BJ (cell line): Measurements from ENCODE around the gene SPATA18. TPM values are rescaled to one million over a fixed set of nuclear protein-coding genes. Genes with fewer than 3 reads are reported as not detected.
"Not testable (repeated sequence)": the region's sequence is repeated elsewhere in the genome, so short reads cannot be mapped to it uniquely, and the experiment has no call there.

Source experiments
- CTCF ChIA-PET: fragments of 350-600 bp; formaldehyde crosslinking; extraction: SDS; loops from one replicate; lab custom pipeline; 2021; ENCODE audit warnings: antibody characterized with exemption, inconsistent platforms; lab: Yijun Ruan, JAX
- POLR2A ChIA-PET: fragments of 300-600 bp; sonication (Branson Sonifier 250); formaldehyde crosslinking; extraction: SDS; loops from one replicate; lab custom pipeline; 2021; ENCODE audit warnings: antibody characterized with exemption; lab: Charles Lee
- DNase-seq: peaks from one replicate; pipeline ENCODE4 v3.0.0-alpha.2; 2011; ENCODE audit warnings: low read depth
- H3K27me3 ChIP-seq: 2 replicates; pipeline ENCODE4 v1.6.0; 2011; ENCODE audit warnings: low read length; ENCODE audit not compliant: control insufficient read depth, insufficient read depth
- H3K36me3 ChIP-seq: 2 replicates; pipeline ENCODE4 v1.5.1; 2011; ENCODE audit warnings: low read length; ENCODE audit not compliant: control insufficient read depth, insufficient read depth
- H3K4me3 ChIP-seq: 2 replicates; pipeline ENCODE4 v1.5.1; 2011; ENCODE audit warnings: low read depth, mild to moderate bottlenecking, control low read depth, low read length
- CTCF ChIP-seq: IDR thresholded peaks from 2 replicates; pipeline ENCODE4 v1.5.1; 2011; ENCODE audit warnings: low read depth, mild to moderate bottlenecking, control low read depth, inconsistent platforms, low read length, moderate library complexity; ENCODE audit not compliant: insufficient read depth
- polyA plus RNA-seq: library from polyadenylated mRNA; depleted of rRNA; stranded (reverse); fragments of >200 nt; gene quantifications from 2 replicates; pipeline ENCODE4 v1.2.3, GENCODE V29; 2011

Gene SPATA18
- polyA plus RNA-seq, 1 experiment: 10.6 TPM

- no peak overlapping the region for H3K4me3 ChIP-seq
- ChIA-PET POLR2A (no interaction called here), CTCF (no interaction called here)
- no peaks in the 10 kb centered on the region; the same call in 1 of the 2 replicates for H3K27me3 ChIP-seq
- no peak for DNase-seq
- TF ChIP-seq CTCF: no peak
- H3K36me3 ChIP-seq: no peaks in the 10 kb centered on the region
These were observed 75.1 kb downstream of the SPATA18 start for GRCh38 chr4:52126226-52126625.

- CTCF ChIA-PET: no interaction called here
- no peak for DNase-seq
These were observed 75.9 kb downstream of the SPATA18 start for GRCh38 chr4:52126966-52127365.

GRCh38 chr4:52135171-52135570, 84.1 kb downstream of the SPATA18 start:
- CTCF ChIA-PET: interaction anchor here (0.8 kb wide), 1 partner anchor 239 kb away, joined by 3 read pairs; no protein-coding TSS in a partner anchor
- no peak for TF ChIP-seq CTCF
- Histone ChIP-seq H3K36me3 (no peaks in the 10 kb centered on the region), H3K27me3 (no peaks in the 10 kb centered on the region), H3K4me3 (no peak overlapping the region)
- no peak for DNase-seq
- POLR2A ChIA-PET: no interaction called here

More at GRCh38 chr4:52126966-52127365, 75.9 kb downstream of the SPATA18 start:
- Histone ChIP-seq H3K36me3 (no peaks in the 10 kb centered on the region), H3K4me3 (no peak overlapping the region), H3K27me3 (no peaks in the 10 kb centered on the region; the same call in 1 of the 2 replicates)
- no peak for TF ChIP-seq CTCF
- POLR2A ChIA-PET: no interaction called here

GRCh38 chr4:52137152-52137551, 86.0 kb downstream of the SPATA18 start:
- POLR2A ChIA-PET, H3K4me3 ChIP-seq, H3K27me3 ChIP-seq, H3K36me3 ChIP-seq, DNase-seq, CTCF ChIA-PET: not testable (repeated sequence)

GRCh38 chr4:52142816-52143215, 91.7 kb downstream of the SPATA18 start:
- Histone ChIP-seq H3K36me3 (no peaks in the 10 kb centered on the region), H3K4me3 (no peak overlapping the region), H3K27me3 (no peaks in the 10 kb centered on the region)
- no peak for DNase-seq
- CTCF ChIA-PET: no interaction called here
- no peak for TF ChIP-seq CTCF
- POLR2A ChIA-PET: no interaction called here

GRCh38 chr4:52143815-52144214, 92.7 kb downstream of the SPATA18 start:
- CTCF ChIA-PET: no interaction called here
- POLR2A ChIA-PET: no interaction called here

More at GRCh38 chr4:52143815-52144214, 92.7 kb downstream of the SPATA18 start:
- H3K36me3 ChIP-seq: no peaks in the 10 kb centered on the region
- no peak for TF ChIP-seq CTCF
- no peaks in the 10 kb centered on the region for H3K27me3 ChIP-seq
- H3K4me3 ChIP-seq: no peak overlapping the region
- DNase-seq: no peak
